Endothelial cell (in vitro differentiated cells): ENCODE measurements around the gene DPM2. TPM values are rescaled to one million over a fixed set of nuclear protein-coding genes. Genes with fewer than 3 reads are reported as not detected.
A peak's percentile ranks its signal among the peaks of the same experiment; 100 is the strongest.

Experiments
- DNase-seq: peaks from one replicate; pipeline ENCODE4 v3.0.0; 2021; ENCODE audit warnings: low spot score
- H3K27ac Mint-ChIP-seq: one replicate; pipeline ENCODE4 v1.8.0; 2021; ENCODE audit warnings: mixed read lengths, inconsistent platforms; ENCODE audit not compliant: unreplicated experiment
- H3K27me3 Mint-ChIP-seq: one replicate; pipeline ENCODE4 v1.8.0; 2021; ENCODE audit warnings: mild to moderate bottlenecking, moderate library complexity, mixed read lengths, inconsistent platforms; ENCODE audit not compliant: unreplicated experiment
- H3K36me3 Mint-ChIP-seq: one replicate; pipeline ENCODE4 v1.8.0; 2021; ENCODE audit warnings: mild to moderate bottlenecking, low read depth, mixed read lengths, inconsistent platforms; ENCODE audit not compliant: unreplicated experiment
- H3K4me1 Mint-ChIP-seq: one replicate; pipeline ENCODE4 v1.8.0; 2021; ENCODE audit warnings: mild to moderate bottlenecking, mixed read lengths, inconsistent platforms; ENCODE audit not compliant: unreplicated experiment
- H3K4me3 Mint-ChIP-seq: one replicate; pipeline ENCODE4 v1.8.0; 2021; ENCODE audit warnings: mild to moderate bottlenecking, mixed read lengths, inconsistent platforms; ENCODE audit not compliant: unreplicated experiment
- H3K9me3 Mint-ChIP-seq: one replicate; pipeline ENCODE4 v1.8.0; 2021; ENCODE audit warnings: mixed read lengths, inconsistent platforms; ENCODE audit not compliant: unreplicated experiment
- CTCF ChIP-seq: fragments of 200-600 bp; sonication (generic); IDR thresholded peaks from one replicate; pipeline ENCODE4 v1.5.0; 2021; ENCODE audit warnings: antibody characterized with exemption; ENCODE audit not compliant: unreplicated experiment
- total RNA-seq: library from RNA; stranded (reverse); fragmentation: NEBNext Ultra II Directional; extraction: Animal tissue kit (Norgen Biotek cat#: 25700); gene quantifications from one replicate; pipeline ENCODE4 v1.2.1, GENCODE V29; 2021; ENCODE audit not compliant: unreplicated experiment

DPM2 gene
- total RNA-seq, 1 donor from 2014 or later, result 31.5 TPM

- DNase-seq, result no peak
- peaks cover 8% of the 10 kb centered on the region for H3K27me3 Mint-ChIP-seq
- H3K4me1 Mint-ChIP-seq, result peaks cover 3% of the 10 kb centered on the region
- no peak for TF ChIP-seq CTCF
- H3K27ac Mint-ChIP-seq, result no peak overlapping the region
- no peak overlapping the region for H3K4me3 Mint-ChIP-seq
- no peaks in the 10 kb centered on the region for H3K36me3 Mint-ChIP-seq
- no peaks in the 10 kb centered on the region for H3K9me3 Mint-ChIP-seq
These were observed 7.0 kb upstream of the DPM2 start for GRCh38 chr9:127944586-127945218.

GRCh38 chr9:127943731-127944144 lies 6.1 kb upstream of the DPM2 start:
- DNase-seq, result peak; percentile 85
- Mint-ChIP-seq H3K36me3 (no peaks in the 10 kb centered on the region), H3K9me3 (no peaks in the 10 kb centered on the region), H3K27ac (no peak overlapping the region), H3K27me3 (peaks cover 10% of the 10 kb centered on the region), H3K4me1 (peaks cover 3% of the 10 kb centered on the region), H3K4me3 (no peak overlapping the region)
- TF ChIP-seq CTCF, result peak; percentile 76

- peak overlapping the region; percentile 20 for H3K27ac Mint-ChIP-seq
- peak overlapping the region; percentile 28 for H3K4me3 Mint-ChIP-seq
- peaks cover 5% of the 10 kb centered on the region for H3K4me1 Mint-ChIP-seq
- no peak for DNase-seq
- peaks cover 12% of the 10 kb centered on the region for H3K27me3 Mint-ChIP-seq
- H3K9me3 Mint-ChIP-seq, result no peaks in the 10 kb centered on the region
- TF ChIP-seq CTCF, result no peak
- no peaks in the 10 kb centered on the region for H3K36me3 Mint-ChIP-seq
These were observed 5.5 kb upstream of the DPM2 start for GRCh38 chr9:127943011-127943662.

- Mint-ChIP-seq H3K27ac (peak overlapping the region; percentile 20), H3K4me1 (peaks cover 5% of the 10 kb centered on the region), H3K9me3 (no peaks in the 10 kb centered on the region), H3K4me3 (peak overlapping the region; percentile 28), H3K36me3 (no peaks in the 10 kb centered on the region), H3K27me3 (peaks cover 12% of the 10 kb centered on the region)
- peak; percentile 77 for DNase-seq
- peak; percentile 83 for TF ChIP-seq CTCF
These were observed 4.8 kb upstream of the DPM2 start for GRCh38 chr9:127942216-127943010.

GRCh38 chr9:127941961-127942215 lies 4.2 kb upstream of the DPM2 start:
- no peak for DNase-seq
- peaks cover 13% of the 10 kb centered on the region for H3K27me3 Mint-ChIP-seq
- H3K9me3 Mint-ChIP-seq, result no peaks in the 10 kb centered on the region
- peak overlapping the region; percentile 65 for H3K4me3 Mint-ChIP-seq
- H3K36me3 Mint-ChIP-seq, result no peaks in the 10 kb centered on the region
- no peak overlapping the region for H3K27ac Mint-ChIP-seq
- TF ChIP-seq CTCF, result no peak
- peaks cover 10% of the 10 kb centered on the region for H3K4me1 Mint-ChIP-seq
